HCT116 (cell line): ENCODE data around the gene PSMC3IP. TPM values are rescaled to one million over a fixed set of nuclear protein-coding genes. Genes with fewer than 3 reads are reported as not detected.

Source experiments
- POLR2AphosphoS5 ChIP-seq: IDR thresholded peaks from 2 replicates; pipeline ENCODE4 v1.6.1; 2011; ENCODE audit warnings: mild to moderate bottlenecking, low read depth, low read length, moderate library complexity
- REST ChIP-seq: IDR thresholded peaks from 2 replicates; pipeline ENCODE4 v1.6.1; 2012; ENCODE audit warnings: low read depth
- SP1 ChIP-seq: IDR thresholded peaks from 2 replicates; pipeline ENCODE4 v1.6.1; 2012; ENCODE audit warnings: low read depth
- SRF ChIP-seq: IDR thresholded peaks from 2 replicates; pipeline ENCODE4 v1.6.1; 2012; ENCODE audit warnings: low read depth
- ZNF274 ChIP-seq: fragments of 200-500 bp; sonication (Bioruptor generic); IDR thresholded peaks from 2 replicates; pipeline ENCODE4 v1.6.1; 2014; ENCODE audit warnings: mild to moderate bottlenecking, low read depth, low read length, inconsistent platforms
- total RNA-seq: library from RNA; stranded (reverse); gene quantifications from one replicate; pipeline ENCODE4 v1.2.1, GENCODE V29; 2021; ENCODE audit not compliant: unreplicated experiment
- TF ChIP-seq, protein P1 (sequence below): IDR thresholded peaks from 2 replicates; pipeline ENCODE4 v1.6.1; 2012
- TF ChIP-seq, protein P2 (sequence below), 3 experiments: fragments of 200-600 bp in 1 of 3; sonication (generic) in 1 of 3; IDR thresholded peaks in 2 of 3; conservative IDR thresholded peaks in 1 of 3; 2 replicates each; pipeline ENCODE4 v1.5.1; 2012 to 2017; ENCODE audit warnings: low read depth in 2 of 3, low read length in 2 of 3, antibody characterized with exemption in 1 of 3, borderline replicate concordance in 1 of 3, control low read depth in 1 of 3, mild to moderate bottlenecking in 1 of 3, mixed read lengths in 1 of 3, mixed run types in 1 of 3, moderate library complexity in 1 of 3; ENCODE audit not compliant: insufficient read depth in 1 of 3

Gene PSMC3IP
- total RNA-seq, 1 experiment from 2014 or later: 24.3 TPM

- TF ChIP-seq REST (no peak), SRF (no peak), SP1 (peak; percentile 77), POLR2AphosphoS5 (no peak), ZNF274 (no peak)
- TF ChIP-seq, protein P1, sequence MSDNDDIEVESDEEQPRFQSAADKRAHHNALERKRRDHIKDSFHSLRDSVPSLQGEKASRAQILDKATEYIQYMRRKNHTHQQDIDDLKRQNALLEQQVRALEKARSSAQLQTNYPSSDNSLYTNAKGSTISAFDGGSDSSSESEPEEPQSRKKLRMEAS: no peak; the same call in 1 of the 2 replicates
- TF ChIP-seq, protein P2, sequence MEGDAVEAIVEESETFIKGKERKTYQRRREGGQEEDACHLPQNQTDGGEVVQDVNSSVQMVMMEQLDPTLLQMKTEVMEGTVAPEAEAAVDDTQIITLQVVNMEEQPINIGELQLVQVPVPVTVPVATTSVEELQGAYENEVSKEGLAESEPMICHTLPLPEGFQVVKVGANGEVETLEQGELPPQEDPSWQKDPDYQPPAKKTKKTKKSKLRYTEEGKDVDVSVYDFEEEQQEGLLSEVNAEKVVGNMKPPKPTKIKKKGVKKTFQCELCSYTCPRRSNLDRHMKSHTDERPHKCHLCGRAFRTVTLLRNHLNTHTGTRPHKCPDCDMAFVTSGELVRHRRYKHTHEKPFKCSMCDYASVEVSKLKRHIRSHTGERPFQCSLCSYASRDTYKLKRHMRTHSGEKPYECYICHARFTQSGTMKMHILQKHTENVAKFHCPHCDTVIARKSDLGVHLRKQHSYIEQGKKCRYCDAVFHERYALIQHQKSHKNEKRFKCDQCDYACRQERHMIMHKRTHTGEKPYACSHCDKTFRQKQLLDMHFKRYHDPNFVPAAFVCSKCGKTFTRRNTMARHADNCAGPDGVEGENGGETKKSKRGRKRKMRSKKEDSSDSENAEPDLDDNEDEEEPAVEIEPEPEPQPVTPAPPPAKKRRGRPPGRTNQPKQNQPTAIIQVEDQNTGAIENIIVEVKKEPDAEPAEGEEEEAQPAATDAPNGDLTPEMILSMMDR (IDR thresholded peaks at IDR 0.05 in 2 of 3, conservative IDR thresholded peaks at IDR 0.05 in 1 of 3; ENCODE audit: borderline replicate concordance in 1 of 3, insufficient read depth in 1 of 3, low read depth in 2 of 3, low read length in 2 of 3): peak; percentile 25 to 49 (median 42); a peak in 4 of 6 replicates
These were observed 46.4 kb upstream of the PSMC3IP start (continued) for GRCh38 chr17:42623732-42624596.
